GM21619 (cell line): ENCODE data around the gene RUSF1.
"Not testable (repeated sequence)": the region's sequence is repeated elsewhere in the genome, so short reads cannot be mapped to it uniquely, and the experiment has no call there.

Source experiments
- ATAC-seq: cut with Tn5 transposase; IDR thresholded peaks from one replicate; pipeline ENCODE4 v1.9.1; 2021; ENCODE audit not compliant: unreplicated experiment

RUSF1 gene

GRCh38 chr16:31453255-31454204 lies 54.7 kb downstream of the RUSF1 start:
- no peak for ATAC-seq

GRCh38 chr16:31452631-31453106 lies 55.5 kb downstream of the RUSF1 start:
- ATAC-seq: no peak

DNA sequence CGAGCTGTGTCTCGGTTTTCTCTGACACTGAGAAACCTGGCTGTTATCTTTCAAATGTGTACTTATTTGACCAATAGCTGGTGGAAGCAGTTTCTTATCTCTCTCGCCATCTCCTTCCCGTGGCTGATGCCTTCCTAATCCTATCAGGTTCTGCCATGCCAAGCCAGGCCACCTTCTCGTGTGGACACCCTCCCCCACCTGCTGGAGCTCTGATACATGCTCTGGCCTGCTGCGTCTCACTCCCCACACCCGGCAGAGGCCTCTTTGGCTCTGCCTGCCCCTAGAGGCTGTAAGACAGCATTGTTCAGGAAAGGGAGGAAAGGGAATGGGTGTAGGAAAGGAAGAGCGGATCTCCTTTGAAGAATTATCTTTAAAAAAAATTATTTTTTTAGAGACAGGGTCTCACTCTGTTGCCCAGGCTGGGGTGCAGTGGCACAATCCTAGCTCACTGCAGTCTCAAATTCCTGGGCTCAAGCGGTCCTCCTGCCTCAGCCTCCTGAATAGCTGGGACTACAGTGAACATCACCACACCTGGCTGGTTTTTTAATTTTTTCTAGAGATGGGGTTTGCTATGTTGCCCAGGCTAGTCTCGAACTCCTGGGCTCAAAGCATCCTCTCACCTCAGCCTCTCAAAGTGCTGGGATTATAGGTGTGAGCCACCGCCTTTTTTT lies 56.4 kb downstream of the RUSF1 start:
- no peak for ATAC-seq

GRCh38 chr16:31451201-31451600 lies 57.0 kb downstream of the RUSF1 start:
- no peak for ATAC-seq

DNA sequence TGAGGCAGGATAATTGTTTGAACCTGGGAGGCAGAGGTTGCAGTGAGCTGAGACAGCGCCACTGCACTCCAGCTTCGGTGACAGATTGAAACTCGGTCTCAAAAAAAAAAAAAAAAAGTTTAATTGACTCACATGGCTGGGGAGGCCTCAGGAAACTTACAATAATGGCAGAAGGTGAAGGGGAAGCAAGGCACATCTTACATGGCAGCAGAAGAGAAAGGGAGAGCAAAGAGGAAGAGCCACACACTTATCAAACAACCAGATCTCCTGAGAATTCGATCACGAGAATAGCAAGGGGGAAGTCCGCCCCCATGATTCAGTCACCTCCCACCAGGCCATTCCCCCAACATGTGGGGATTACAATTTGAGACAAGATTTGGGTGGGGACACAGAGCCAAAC lies 62.3 kb downstream of the RUSF1 start:
- not testable (repeated sequence) for ATAC-seq

GRCh38 chr16:31441956-31442355 lies 66.2 kb downstream of the RUSF1 start:
- ATAC-seq: no peak

- ATAC-seq: no peak
Measured at GRCh38 chr16:31440516-31441184, 67.5 kb downstream of the RUSF1 start.

- ATAC-seq: no peak
Measured at GRCh38 chr16:31439519-31439918, 68.7 kb downstream of the RUSF1 start.
